ENCODE results near the gene NEK6.

NEK6 gene

DNA sequence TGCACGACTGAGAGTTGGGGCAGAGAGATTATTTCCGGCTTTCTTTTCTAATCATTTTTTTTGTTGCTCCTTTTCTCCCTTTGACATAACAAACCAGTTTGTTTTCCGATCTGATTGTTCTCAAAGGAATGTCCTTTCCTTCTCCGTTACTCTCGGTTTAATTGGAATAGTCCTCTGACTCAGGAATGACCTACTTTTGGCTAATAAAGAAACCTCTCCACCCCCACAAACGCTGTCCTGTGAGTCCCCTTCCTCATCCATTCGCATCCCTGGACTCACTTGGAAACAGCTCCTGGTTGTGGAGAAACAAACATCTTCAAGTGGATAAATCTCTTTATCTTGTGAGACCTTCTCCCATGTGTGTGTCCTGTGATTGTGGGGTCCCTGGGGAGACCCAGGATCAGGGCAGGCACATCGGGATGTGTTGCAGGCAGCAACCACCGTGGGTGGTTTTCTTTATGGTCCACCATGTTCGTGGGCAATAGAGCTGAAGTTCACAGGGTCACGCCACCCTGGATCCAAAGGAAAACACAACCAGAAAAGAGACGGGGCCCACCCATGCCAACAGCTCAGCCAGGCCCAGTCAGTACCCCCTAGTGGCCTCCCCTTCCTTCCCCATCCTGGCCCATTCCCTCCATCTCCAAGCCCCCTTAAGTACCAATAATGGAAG, 45.2 kb upstream of the NEK6 start:
- peak in 1 of 2 donors; percentile 34 for DNase-seq
- H3K27me3 ChIP-seq, result no peaks in the 10 kb centered on the region
- TF ChIP-seq, protein P1, sequence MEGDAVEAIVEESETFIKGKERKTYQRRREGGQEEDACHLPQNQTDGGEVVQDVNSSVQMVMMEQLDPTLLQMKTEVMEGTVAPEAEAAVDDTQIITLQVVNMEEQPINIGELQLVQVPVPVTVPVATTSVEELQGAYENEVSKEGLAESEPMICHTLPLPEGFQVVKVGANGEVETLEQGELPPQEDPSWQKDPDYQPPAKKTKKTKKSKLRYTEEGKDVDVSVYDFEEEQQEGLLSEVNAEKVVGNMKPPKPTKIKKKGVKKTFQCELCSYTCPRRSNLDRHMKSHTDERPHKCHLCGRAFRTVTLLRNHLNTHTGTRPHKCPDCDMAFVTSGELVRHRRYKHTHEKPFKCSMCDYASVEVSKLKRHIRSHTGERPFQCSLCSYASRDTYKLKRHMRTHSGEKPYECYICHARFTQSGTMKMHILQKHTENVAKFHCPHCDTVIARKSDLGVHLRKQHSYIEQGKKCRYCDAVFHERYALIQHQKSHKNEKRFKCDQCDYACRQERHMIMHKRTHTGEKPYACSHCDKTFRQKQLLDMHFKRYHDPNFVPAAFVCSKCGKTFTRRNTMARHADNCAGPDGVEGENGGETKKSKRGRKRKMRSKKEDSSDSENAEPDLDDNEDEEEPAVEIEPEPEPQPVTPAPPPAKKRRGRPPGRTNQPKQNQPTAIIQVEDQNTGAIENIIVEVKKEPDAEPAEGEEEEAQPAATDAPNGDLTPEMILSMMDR (IDR thresholded peaks at IDR 0.05), result no peak
- no peaks in the 10 kb centered on the region for H3K4me1 ChIP-seq
- no peak overlapping the region for H3K4me3 ChIP-seq
- H3K36me3 ChIP-seq, result no peaks in the 10 kb centered on the region
- no peaks in the 10 kb centered on the region for H3K9me3 ChIP-seq
- no peak overlapping the region for H3K27ac ChIP-seq
- intact Hi-C loops (cut with DNase I; ENCODE audit: low total_unique reads), result loop anchor here (10.0 kb wide), 1 partner anchor 78 kb away; no protein-coding TSS in a partner anchor

DNA sequence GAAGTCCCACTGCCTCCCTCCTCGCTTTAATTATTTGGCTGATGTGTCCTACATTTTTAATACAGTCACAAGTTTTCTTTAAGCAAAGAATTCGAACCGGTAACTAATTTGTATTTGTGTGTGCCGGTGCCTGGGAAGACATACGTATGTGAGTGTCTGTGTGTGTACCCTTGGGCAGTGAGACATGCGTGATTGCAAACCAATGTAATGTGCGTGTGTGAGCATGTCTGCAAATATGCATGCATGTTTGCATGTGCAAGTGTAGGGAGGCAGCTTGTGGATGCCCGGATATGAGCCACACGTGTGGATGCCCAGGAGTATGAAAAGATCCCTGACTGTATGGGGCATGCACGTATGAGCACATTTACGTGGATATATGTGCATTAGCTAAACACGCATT, 44.4 kb upstream of the NEK6 start:
- Histone ChIP-seq H3K4me3 (no peak overlapping the region), H3K4me1 (no peaks in the 10 kb centered on the region), H3K9me3 (no peaks in the 10 kb centered on the region), H3K27ac (no peak overlapping the region), H3K27me3 (no peaks in the 10 kb centered on the region), H3K36me3 (no peaks in the 10 kb centered on the region)
- TF ChIP-seq, protein P1 (IDR thresholded peaks at IDR 0.05), result no peak
- peak in 1 of 2 donors; percentile 41 for DNase-seq
- intact Hi-C loops (cut with DNase I; ENCODE audit: low total_unique reads), result loop anchor here (10.0 kb wide), 1 partner anchor 79 kb away; no protein-coding TSS in a partner anchor

DNA sequence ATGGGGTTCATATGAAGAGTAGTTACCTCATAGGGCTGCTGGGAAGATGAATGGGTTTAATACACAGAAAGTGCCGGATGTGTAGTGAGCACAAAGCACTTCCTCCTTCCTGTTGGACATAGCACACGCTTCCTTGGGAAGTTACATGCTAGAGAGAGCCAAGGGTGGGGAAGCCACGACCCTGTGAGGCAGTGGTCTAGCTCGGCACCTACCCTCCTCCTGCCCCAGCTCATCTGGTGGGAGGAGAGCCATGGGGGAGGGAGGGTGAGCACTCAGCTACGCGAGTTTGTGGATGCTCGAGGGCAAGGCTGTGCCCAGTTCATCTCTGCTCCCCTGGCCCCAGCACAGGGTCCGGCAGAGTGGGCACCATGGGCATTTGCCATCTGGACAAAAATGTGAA, 43.6 kb upstream of the NEK6 start:
- TF ChIP-seq, protein P1 (IDR thresholded peaks at IDR 0.05), result no peak
- no peaks in the 10 kb centered on the region for H3K36me3 ChIP-seq
- no peak overlapping the region for H3K4me3 ChIP-seq
- H3K4me1 ChIP-seq, result no peaks in the 10 kb centered on the region
- intact Hi-C loops (cut with DNase I; ENCODE audit: low total_unique reads), result loop anchor here (10.0 kb wide), 1 partner anchor 79 kb away; no protein-coding TSS in a partner anchor
- H3K27ac ChIP-seq, result no peak overlapping the region
- no peaks in the 10 kb centered on the region for H3K27me3 ChIP-seq
- peak in 1 of 2 donors; percentile 39 for DNase-seq
- H3K9me3 ChIP-seq, result no peaks in the 10 kb centered on the region

DNA sequence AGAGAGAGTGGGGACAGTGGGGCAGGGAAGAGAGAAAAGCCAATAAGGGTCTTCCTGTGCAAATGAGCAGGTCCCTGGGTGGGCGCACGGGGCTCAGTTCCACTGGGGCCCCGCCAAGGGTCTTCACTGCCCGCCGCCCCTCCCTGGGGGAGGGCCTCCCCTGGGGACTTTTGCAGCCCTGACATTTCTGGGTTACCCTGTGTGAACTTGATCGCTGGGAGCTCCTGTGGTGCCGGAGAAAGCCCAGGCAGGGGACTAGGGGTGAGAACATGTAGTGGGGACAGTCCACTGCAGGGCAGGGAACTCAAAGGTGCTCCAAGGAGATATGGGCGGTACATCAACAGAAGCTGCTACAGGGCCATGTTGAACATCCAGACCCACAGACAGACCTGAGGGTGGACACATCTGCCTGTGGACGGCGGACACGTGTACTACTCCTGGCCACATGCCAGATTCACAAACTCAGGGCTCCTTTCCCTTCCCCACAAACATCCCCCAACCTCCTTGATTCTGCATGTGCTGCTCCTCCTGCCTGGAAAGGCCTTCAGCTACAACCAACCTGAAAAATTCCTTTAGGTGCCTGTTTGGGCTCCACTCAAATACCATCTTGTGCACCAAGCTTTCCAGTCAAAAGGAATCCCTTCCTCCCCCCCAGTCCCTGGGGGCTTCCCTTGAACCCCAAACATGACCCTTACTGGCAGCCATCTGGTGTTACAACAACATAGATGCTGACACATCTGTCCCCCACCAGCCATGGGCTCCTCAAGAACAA, 43.0 kb upstream of the NEK6 start:
- TF ChIP-seq, protein P1 (IDR thresholded peaks at IDR 0.05), result no peak
- H3K27me3 ChIP-seq, result no peaks in the 10 kb centered on the region
- no peak overlapping the region for H3K27ac ChIP-seq
- peak in 1 of 2 donors; percentile 60 for DNase-seq
- no peaks in the 10 kb centered on the region for H3K4me1 ChIP-seq
- no peaks in the 10 kb centered on the region for H3K36me3 ChIP-seq
- no peaks in the 10 kb centered on the region for H3K9me3 ChIP-seq
- H3K4me3 ChIP-seq, result no peak overlapping the region
- intact Hi-C loops (cut with DNase I; ENCODE audit: low total_unique reads), result loop anchor here (10.0 kb wide), 1 partner anchor 80 kb away; no protein-coding TSS in a partner anchor

- Histone ChIP-seq H3K27me3 (no peaks in the 10 kb centered on the region), H3K9me3 (no peaks in the 10 kb centered on the region), H3K4me1 (peaks cover 0 to 3% (median under 1%) of the 10 kb centered on the region in 4 donors), H3K4me3 (no peak overlapping the region), H3K27ac (no peak overlapping the region), H3K36me3 (no peaks in the 10 kb centered on the region)
- intact Hi-C loops (cut with DNase I; ENCODE audit: low total_unique reads), result loop anchor here (10.0 kb wide), 1 partner anchor 81 kb away; no protein-coding TSS in a partner anchor
- TF ChIP-seq, protein P1 (IDR thresholded peaks at IDR 0.05), result no peak
- DNase-seq, result peak in 1 of 2 donors; percentile 28
Observed at GRCh38 chr9:124215368-124215910, 42.3 kb upstream of the NEK6 start.

Data from tibial artery (tissue), 4 donors.